Fibroblast of pulmonary artery (primary cell): Measurements from ENCODE around the gene TPX2.

ENCODE experiments used
- DNase-seq: peaks from one replicate; pipeline ENCODE4 v3.0.0-alpha.2; 2010; ENCODE audit warnings: low read depth
- H3K4me3 ChIP-seq: replicated peaks from 2 replicates; pipeline ENCODE4 v1.5.1; 2011; ENCODE audit warnings: low read depth, mild to moderate bottlenecking, control low read depth, low read length, moderate library complexity
- TF ChIP-seq, protein P1 (sequence below): IDR thresholded peaks from 2 replicates; pipeline ENCODE4 v1.5.1; 2011; ENCODE audit warnings: mild to moderate bottlenecking, control low read depth, low read length, inconsistent platforms; ENCODE audit errors: missing control alignments

The TPX2 gene

GRCh38 chr20:31717478-31718201, 21.4 kb upstream of the TPX2 start:
- no peak for DNase-seq
- TF ChIP-seq, protein P1, sequence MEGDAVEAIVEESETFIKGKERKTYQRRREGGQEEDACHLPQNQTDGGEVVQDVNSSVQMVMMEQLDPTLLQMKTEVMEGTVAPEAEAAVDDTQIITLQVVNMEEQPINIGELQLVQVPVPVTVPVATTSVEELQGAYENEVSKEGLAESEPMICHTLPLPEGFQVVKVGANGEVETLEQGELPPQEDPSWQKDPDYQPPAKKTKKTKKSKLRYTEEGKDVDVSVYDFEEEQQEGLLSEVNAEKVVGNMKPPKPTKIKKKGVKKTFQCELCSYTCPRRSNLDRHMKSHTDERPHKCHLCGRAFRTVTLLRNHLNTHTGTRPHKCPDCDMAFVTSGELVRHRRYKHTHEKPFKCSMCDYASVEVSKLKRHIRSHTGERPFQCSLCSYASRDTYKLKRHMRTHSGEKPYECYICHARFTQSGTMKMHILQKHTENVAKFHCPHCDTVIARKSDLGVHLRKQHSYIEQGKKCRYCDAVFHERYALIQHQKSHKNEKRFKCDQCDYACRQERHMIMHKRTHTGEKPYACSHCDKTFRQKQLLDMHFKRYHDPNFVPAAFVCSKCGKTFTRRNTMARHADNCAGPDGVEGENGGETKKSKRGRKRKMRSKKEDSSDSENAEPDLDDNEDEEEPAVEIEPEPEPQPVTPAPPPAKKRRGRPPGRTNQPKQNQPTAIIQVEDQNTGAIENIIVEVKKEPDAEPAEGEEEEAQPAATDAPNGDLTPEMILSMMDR = no peak
- H3K4me3 ChIP-seq = no peak overlapping the region

- H3K4me3 ChIP-seq = peak overlapping the region; percentile 79
- DNase-seq = no peak
- TF ChIP-seq, protein P1 = no peak
Observed at GRCh38 chr20:31718952-31719643, 20.0 kb upstream of the TPX2 start.

DNA sequence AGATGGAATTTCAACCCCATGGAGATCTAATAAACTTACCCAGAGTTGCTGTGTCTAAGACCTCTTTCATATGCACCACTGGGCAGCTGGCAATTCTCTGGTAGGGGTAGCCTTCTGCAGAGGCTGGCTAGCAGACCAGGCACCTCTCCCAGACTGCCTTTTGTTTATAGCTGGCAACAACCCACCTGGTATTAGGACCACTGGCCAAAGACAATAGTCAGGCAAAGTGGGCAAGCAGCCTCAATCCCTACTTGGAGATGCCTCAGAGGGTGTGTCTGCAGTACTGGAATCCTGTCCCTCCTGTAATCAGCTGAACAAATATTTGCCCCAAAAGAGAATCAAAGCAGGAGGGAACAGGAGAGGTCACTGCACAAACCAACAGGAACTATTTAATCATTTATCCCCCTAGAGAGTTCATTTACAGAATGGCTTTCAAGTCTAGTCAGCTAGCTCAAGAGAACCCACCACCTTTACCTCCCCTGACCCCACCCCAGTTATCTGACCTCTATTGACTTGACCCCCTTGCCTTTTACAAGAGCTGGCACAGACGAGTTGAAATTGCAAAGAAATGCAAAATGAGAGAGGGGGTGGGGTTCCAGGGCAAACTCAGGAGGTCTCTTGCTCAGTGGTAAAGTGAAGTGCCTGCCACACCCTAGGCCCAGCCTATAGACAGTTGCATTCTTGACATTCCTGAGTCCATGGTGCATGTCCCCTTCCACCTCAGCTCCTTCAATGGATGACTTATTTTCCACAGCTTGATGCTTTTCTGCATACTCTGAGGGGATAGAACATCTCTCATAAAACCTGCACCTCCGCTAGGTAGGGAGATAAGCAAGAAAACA, 19.2 kb upstream of the TPX2 start:
- DNase-seq = peak; percentile 28
- TF ChIP-seq, protein P1 = no peak
- peak overlapping the region; percentile 79 for H3K4me3 ChIP-seq

GRCh38 chr20:31720486-31721407, 18.3 kb upstream of the TPX2 start:
- peak overlapping the region; percentile 79 for H3K4me3 ChIP-seq
- no peak for DNase-seq
- TF ChIP-seq, protein P1 = no peak

GRCh38 chr20:31721408-31722256, 17.5 kb upstream of the TPX2 start:
- TF ChIP-seq, protein P1 = no peak
- H3K4me3 ChIP-seq = peak overlapping the region; percentile 79
- no peak for DNase-seq
